ENCODE data around the gene SORBS2.

DNA sequence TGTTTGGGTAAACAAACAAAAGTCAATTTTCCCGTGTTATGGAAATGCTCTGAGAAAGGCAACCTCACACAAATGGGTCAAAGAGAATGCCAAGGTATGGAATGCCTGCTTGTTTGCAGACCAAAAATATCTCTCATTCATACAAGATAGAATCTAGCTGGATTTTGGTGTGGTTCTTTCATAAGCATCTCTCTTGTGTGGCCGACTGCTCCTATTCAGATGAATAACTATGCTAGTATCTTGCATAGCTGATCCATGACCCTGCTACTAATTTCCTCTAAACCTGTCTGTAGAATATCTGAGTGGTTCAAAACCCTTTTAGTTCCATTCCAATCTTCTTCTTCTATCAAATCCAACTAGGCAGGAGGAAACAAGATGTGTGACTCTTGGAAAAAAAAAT lies 28.2 kb upstream of the SORBS2 start:
- no peak for TF ChIP-seq EP300 (IDR thresholded peaks at IDR 0.05)
- TF ChIP-seq, protein P1, sequence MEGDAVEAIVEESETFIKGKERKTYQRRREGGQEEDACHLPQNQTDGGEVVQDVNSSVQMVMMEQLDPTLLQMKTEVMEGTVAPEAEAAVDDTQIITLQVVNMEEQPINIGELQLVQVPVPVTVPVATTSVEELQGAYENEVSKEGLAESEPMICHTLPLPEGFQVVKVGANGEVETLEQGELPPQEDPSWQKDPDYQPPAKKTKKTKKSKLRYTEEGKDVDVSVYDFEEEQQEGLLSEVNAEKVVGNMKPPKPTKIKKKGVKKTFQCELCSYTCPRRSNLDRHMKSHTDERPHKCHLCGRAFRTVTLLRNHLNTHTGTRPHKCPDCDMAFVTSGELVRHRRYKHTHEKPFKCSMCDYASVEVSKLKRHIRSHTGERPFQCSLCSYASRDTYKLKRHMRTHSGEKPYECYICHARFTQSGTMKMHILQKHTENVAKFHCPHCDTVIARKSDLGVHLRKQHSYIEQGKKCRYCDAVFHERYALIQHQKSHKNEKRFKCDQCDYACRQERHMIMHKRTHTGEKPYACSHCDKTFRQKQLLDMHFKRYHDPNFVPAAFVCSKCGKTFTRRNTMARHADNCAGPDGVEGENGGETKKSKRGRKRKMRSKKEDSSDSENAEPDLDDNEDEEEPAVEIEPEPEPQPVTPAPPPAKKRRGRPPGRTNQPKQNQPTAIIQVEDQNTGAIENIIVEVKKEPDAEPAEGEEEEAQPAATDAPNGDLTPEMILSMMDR (IDR thresholded peaks at IDR 0.05), result no peak

All from tibial nerve (tissue), 4 donors.